NT2/D1 (cell line): Measurements from ENCODE around the gene NAV1.

Experiments used
- SUZ12 ChIP-seq: IDR thresholded peaks from 2 replicates; pipeline ENCODE4 v1.6.1; 2011; ENCODE audit not compliant: insufficient read length, insufficient read depth; ENCODE audit errors: extremely low read depth
- ZNF274 ChIP-seq: IDR thresholded peaks from 2 replicates; pipeline ENCODE4 v1.6.1; 2011; ENCODE audit warnings: mild to moderate bottlenecking, low read depth, low read length

DNA sequence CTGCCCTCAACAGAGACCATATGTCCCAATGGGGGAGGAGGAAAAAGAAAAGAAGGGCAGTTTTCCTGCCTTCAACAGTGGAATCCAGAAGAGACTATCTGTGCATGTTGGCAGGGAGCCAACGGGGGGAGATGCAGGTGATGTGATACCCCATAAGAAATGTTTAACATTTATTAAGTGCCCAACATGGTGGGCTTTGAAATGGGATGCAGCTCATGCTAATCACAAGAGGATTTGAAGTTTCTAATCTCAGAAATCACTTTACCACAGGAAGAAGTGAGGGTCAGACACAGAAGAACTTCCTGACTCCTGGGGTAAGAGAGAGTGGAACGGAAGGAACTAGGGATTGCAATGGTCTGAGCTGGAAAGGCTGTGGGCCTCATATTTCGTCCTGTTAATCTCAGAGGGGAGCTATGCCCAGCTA, 48.2 kb upstream of the NAV1 start:
- TF ChIP-seq SUZ12: no peak
- no peak for TF ChIP-seq ZNF274
